Fibroblast of the conjunctiva (primary cell): Measurements from ENCODE around the gene PARP6.

Experiments
- DNase-seq: peaks from one replicate; pipeline ENCODE4 v3.0.0-alpha.2; 2010; ENCODE audit warnings: low read depth

Gene PARP6

GRCh38 chr15:72231066-72231832 is 41.1 kb downstream of the PARP6 start, which contains the start of gene PKM:
TSS of gene PKM (minus strand) at chr15:72231190. CDS start at chr15:72219097, 12,093 bp downstream.
- DNase-seq = peak; percentile 84

- peak; percentile 90 for DNase-seq
Observed at GRCh38 chr15:72230197-72231065, 41.9 kb downstream of the PARP6 start.

DNA sequence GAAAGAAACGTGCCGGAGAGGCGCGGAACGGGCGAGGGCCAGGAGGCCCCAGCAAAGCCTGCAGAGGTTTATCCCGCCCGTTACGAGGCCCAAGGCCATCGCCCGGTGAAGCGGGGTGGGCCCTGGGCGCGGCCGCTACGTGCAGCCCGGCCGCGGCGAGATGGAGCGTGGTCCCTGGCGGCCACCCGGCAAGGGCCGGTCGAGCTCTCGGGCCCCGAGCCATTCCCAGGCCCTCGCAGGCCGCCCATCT is 42.5 kb downstream of the PARP6 start:
- no peak for DNase-seq

- no peak for DNase-seq
Observed at GRCh38 chr15:72229076-72229946, 43.0 kb downstream of the PARP6 start.

GRCh38 chr15:72227720-72228119 is 44.6 kb downstream of the PARP6 start:
- DNase-seq = no peak

DNA sequence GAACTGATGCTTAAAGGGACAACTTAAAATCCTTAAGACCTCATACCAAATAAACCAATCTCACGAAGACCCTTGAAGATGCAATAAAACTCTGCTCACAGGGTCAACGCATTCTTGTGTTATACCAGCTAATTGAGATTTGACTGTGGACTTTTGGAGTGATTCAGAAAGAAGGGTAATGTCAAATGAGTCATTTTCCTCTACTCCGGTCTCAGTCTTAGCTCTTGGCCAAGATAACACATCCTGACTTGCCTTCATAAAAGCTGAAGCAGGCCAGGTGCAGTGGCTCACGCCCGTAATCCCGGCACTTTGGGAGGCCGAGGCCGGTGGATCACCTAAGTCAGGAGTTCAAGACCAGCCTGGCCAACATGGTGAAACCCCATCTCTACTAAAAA is 45.2 kb downstream of the PARP6 start:
- peak; percentile 40 for DNase-seq

DNA sequence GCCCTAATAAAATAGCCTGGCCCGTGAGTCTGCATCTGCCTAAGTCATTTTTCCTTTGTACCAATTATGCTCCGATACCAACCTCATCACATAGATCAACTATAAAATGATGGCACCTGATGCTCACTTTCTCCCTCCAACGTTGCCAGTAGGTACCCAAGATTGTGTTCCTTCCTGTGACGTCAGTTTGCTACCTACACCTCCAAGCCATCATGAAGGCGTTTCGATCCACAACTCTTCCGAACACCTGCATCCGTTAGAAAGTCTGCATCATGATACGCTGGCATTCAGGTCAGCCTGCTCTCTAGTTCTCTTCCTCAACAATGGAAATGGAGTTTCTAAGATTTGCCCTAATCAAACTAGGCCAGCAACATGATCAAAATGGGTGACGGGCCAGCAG is 49.1 kb downstream of the PARP6 start:
- no peak for DNase-seq

GRCh38 chr15:72222393-72222792 is 50.0 kb downstream of the PARP6 start:
- peak; percentile 43 for DNase-seq

GRCh38 chr15:72220687-72221086 is 51.7 kb downstream of the PARP6 start:
- no peak for DNase-seq

- no peak for DNase-seq
Observed at GRCh38 chr15:72217216-72217615, 55.1 kb downstream of the PARP6 start.

DNA sequence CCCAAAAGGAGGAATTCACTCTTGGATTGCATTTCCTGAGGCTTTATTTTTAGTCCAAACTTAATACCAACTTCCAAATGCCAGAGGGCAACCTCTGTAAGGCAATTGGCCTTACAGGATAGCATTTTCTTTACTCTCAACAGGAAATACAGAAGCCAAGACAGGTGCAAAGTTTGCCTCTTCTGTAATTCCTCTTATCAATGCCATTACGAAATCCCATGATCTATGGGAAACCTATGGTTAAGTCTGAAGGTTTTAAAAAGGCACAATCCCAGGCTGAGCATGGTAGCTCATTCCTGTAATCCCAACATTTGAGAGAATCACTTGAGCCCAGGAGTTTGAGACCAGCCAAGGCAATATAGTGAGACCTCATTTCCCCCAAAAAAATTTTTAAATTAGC is 56.3 kb downstream of the PARP6 start:
- no peak for DNase-seq

GRCh38 chr15:72207558-72208085 is 64.7 kb downstream of the PARP6 start:
- no peak for DNase-seq

GRCh38 chr15:72206677-72207000 is 65.7 kb downstream of the PARP6 start:
- DNase-seq = no peak

DNA sequence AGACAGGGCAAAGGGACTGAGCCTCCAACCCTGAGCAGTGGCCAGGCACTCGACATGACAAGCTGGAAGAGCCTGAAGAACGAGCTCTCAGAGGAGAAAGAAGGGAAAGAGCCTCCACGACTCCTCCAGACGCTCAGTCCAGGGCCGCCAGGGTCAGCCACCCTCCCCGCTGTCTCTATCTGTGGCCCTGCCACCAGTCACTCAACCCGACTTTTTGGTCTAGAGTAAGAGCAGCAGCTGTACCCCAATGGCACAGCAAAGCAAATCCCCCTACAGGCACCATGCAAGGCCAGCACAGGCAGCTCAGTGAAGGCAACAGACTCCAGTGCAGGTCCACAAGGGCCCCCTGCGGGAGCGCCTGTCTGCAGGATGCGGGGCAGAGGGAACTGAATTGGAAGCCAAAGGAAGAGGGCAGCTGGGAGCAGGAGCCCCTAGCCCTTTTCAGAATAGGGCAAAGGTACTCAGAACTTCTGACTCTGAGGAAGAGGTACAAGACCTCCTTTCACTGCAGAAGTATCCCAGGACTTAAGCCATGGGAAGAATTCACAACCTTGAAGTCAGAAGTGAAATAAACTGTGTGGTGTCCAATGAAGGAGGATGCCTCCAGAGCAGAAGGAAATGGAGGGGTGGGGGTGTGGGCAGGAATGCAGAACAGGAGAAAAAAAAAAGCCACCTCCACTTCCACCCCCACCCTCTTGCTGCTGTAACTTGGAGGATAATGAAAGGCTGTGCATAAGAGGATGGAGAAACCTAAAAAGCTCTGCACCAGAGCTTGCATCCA is 66.3 kb downstream of the PARP6 start:
- no peak for DNase-seq

GRCh38 chr15:72205273-72205672 is 67.1 kb downstream of the PARP6 start:
- DNase-seq = no peak

GRCh38 chr15:72203507-72203837 is 68.9 kb downstream of the PARP6 start:
- DNase-seq = peak; percentile 67

DNA sequence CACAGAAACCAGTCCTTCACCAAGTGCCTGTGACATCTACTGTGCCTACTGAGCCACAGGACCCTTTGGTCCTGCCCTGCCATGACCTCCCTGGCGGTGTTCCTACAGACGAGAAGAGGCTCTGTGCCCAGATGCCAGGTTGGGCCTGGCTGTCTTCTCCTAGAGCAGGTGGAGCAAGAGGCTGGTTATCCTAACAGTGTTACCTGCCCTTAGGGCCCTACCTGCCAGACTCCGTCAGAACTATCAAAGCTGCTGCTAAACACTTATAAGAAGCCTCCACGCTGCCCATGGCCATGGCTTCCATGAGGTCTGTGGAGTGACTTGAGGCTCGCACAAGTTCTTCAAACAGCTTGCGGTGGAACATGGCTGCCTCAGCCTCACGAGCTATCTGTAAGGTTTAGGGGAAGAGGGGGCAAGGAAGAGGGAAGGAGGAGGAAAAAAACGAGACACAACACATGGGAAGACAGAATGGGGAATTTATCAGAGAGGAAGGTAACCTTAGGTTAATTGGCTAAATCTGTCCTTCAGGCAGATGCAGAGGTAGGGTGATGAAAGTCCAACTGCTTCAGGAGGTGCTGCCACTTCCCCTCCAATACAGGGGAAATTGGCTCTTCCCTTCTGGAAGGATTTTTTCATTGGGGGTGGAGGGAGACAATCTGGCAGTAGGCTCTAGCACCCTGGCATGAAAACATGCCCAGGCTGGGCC is 69.4 kb downstream of the PARP6 start:
- no peak for DNase-seq

DNA sequence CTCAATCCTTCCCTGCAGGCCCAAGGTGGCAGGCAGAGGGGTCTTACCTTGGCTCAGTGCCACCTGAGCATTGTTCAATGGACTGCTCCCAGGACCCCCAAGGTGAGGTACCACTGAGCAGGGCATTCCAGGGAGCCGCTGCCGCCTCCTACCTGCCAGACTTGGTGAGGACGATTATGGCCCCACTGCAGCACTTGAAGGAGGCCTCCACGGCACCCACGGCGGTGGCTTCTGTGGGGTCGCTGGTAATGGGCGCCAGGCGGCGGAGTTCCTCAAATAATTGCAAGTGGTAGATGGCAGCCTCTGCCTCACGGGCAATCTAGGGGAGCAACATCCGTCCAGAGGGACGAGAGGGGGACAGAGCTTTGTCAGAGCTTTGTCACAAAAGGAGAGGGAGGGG is 70.1 kb downstream of the PARP6 start:
- no peak for DNase-seq

GRCh38 chr15:72201391-72201921 is 70.9 kb downstream of the PARP6 start:
- no peak for DNase-seq

DNA sequence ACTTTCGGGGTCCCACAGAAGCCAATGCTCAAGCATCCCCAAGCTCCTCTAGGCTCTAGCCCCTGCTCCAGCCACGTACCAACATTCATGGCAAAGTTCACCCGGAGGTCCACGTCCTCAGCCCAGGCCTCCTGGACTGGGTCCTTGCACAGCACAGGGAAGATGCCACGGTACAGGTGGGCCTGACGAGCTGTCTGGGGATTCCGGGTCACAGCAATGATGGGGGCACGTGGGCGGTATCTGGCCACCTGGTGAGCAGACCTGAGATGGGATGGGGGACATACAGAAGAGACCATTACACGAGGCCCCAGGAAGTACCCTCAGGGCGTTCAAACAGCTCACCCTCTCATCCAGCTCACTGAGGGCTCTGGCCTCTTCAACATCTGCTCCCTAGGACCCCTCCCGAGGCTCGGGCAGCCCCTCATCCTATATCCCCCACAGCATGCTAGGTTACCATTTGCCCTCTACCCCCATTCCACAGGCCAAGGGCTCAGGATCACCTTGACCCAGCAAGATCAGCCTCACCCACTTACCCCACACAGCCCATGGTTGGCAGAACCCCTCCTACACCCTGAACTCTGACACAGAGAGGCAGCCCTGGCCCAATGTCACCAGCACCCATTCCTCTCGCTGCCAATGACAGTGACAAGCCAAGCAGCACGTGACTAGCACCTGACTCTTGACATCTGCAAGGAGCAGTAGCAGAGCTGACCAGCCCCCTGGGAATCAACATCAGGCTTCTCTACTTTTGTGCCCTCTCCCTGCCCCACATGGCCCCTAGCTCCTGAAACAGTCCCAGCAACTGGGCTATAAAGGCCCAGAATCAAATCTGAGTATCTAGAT is 71.7 kb downstream of the PARP6 start:
- DNase-seq = no peak
